GM21786 (cell line): ENCODE data around the gene TF.

Source experiments
- ATAC-seq: cut with Tn5 transposase; IDR thresholded peaks from one replicate; pipeline ENCODE4 v1.9.1; 2021; ENCODE audit not compliant: unreplicated experiment

Gene TF

GRCh38 chr3:133834621-133835417 lies 88.6 kb downstream of the TF start:
- ATAC-seq, result no peak

DNA sequence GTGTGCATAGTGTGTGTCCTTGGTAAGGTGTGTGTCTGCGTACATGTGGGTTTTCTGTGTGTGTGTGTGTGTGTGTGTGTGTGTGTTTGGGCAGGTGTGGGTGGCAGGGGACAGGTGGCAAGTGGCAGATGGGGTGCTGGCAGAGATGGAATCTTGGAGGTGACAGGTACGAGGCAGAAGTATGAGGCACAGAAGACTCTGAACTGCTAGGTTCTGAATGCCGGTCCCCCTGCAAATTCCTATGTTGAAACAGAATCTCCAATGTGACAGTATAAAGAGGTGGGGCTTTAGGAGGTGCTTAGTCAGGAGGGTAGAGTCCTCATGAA lies 89.2 kb downstream of the TF start:
- no peak for ATAC-seq

DNA sequence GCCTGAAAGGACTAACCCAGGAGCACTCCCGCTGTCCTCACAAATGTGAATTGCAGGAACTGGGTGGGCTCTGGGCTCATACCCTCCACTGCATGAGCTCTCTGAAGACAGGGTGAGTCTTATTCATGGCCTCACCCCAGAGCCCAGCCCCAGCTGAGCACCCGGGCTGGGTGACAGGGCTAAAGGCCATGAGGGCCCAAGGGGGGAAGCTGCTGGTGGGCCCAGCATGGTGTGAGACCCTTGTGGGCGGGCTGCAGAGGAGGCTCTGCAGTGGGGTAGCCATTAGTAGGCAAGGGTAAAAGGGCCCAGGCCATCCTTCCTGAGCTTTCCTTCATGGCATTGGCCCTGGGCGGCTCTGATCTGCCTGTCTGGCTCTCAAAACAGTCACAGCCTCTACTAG lies 89.8 kb downstream of the TF start:
- no peak for ATAC-seq

DNA sequence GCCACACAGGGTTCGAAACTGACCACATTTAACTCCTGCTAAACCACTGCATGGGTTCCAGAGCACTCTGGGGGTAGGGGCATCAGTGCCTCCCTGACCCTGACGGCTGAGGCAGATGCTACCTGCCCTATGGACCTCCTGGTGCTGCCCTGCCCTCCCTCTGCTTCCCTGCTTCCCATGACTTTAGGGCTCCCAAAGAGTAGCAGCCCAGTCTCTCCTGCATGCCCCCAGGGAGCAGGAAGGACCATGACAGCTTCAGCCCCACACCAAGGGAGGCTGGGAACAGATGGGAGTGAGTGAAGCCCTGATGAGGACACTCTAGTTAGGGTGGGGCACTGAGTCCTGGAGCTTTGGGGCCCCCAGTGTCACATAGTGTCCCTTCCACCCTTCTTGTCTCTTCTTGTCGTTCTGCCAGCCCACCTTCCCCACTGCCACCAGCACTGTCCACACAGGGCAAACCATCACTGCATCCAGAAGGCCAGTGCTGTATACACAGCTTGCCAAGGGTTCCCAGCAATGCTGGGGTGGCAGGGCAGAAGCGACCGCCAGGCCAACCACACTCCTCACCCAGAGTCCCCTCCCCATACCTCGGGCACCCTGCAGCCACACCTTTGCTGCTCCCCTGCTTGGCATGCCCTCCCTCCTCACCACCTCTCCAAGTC lies 90.4 kb downstream of the TF start:
- ATAC-seq, result no peak

DNA sequence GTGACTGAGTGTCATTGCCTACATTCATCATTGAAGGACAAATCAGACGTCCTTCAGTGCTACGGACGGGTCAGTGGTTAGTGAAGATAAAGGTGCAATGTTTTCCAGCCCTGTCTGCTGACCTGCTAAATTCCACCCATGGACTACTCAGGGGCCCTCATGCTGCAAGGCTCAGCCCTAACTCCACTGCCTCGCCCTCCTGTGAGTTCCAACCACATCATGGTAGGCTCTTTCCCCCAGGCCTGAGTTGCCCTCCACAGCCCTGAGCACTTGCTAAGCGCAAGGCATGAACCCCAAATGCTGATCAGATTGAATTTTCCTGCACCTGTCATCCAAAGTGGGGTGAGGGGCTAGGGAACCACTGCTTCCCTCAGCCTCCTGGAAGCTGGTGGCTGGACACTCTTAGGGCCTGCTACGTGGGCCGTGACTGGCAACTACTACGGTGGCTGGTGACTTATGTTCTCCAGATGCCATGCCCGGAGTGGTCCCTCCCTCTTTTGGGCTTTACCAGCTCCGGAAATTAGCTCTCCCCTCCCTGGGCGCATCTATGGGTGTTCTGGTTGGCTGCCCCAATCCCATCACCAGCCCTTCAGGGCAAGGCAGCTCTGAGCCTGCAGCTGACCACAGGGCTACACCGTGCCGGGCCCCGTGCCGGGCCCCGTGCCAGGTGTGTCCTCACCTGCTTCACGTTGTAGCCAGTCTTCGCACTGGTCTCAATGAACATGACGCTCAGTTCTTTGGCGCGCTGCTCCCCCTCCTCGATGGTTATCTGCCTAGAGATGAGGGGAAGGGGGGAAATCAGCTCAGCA lies 91.5 kb downstream of the TF start:
- ATAC-seq, result no peak

DNA sequence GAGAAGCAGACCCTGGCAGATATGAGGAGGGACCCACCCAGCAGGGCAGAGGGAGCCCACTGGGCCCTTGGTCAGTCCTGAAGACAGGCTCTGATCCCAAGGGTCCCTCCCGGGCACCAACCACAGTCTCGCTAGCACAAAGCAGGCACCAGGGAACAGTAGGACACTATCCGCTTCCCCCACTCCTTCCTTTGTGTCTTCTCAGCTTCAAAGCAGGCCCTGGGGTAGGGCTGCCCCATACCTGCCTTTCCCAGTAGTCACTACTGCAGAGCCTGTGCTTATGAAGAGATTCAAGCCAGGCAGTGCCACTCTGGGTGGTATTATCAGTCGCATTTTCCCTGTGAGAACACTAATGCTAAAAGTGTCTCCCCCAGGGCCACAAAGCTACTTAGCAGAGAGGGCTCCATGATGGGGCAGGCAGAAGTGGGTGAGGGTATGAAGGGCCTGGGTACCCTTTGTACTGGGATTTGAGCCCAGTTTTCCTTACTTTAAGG lies 92.2 kb downstream of the TF start:
- no peak for ATAC-seq

- ATAC-seq, result no peak
Observed at GRCh38 chr3:133838916-133839800, 93.0 kb downstream of the TF start.

DNA sequence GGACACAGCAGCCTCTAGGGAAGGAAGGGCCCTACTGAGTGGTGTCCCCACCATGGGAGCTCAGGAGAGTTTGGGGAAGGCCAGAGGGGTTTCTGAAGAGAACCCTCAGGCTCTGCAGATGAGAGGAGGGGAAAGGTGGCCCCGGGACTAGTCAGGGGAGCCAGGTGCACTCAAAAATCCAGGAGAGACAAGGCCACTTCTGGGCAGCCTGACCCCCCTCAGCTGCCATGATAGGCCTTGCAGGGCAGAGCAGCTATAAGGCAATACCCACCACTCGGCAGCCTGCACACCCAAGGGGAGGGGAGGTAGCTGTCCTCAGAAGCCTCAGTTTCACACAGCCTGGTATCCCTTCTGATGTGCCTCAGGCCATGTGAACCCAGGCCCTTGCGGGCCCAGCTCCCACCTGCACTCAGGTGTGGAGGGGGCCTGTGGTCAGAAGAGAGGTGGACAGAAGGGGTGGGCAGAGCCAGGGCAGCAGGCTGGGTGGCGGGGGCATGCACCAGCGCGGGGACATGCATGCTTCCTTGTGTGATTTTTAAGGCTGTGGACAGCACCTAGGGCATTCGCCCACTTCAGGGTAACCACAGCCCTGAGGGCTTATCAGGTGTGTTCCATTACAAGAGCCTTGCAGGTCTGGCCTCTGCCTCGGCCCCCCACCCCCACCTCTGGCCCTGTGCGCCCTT lies 94.0 kb downstream of the TF start:
- no peak for ATAC-seq

GRCh38 chr3:133840767-133841166 lies 94.6 kb downstream of the TF start:
- no peak for ATAC-seq

GRCh38 chr3:133841196-133841595 lies 95.0 kb downstream of the TF start:
- no peak for ATAC-seq

GRCh38 chr3:133842158-133842557 lies 96.0 kb downstream of the TF start:
- no peak for ATAC-seq

GRCh38 chr3:133843634-133844033 lies 97.4 kb downstream of the TF start:
- ATAC-seq, result no peak

DNA sequence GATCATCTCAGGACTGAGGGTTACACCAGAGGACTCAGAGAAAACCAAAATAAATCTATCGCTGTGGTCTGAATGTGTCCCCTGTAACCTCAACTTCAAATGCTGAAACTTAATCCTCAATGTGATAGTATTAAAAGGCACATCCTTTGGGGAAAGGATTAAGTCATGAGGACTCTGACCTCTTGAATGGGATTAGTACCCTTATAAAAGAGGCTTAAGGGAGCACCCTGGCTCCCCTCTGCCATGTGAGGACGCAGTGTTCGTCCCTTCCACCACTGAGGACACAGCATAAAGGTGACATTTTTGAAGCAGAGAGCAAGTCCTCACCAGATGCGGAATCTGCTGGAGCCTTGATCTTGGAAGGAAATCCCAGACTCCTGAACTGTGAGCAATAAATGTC lies 98.9 kb downstream of the TF start:
- ATAC-seq, result no peak
